DND-41 (cell line): ENCODE measurements around the gene LRRN4CL.

Experiments
- EZH2 ChIP-seq: IDR thresholded peaks from 3 replicates; pipeline ENCODE4 v1.6.1; 2012; ENCODE audit warnings: borderline replicate concordance, low read depth, mild to moderate bottlenecking, moderate library complexity, low read length, inconsistent platforms; ENCODE audit not compliant: severe bottlenecking
- TF ChIP-seq, protein P1 (sequence below): IDR thresholded peaks from 2 replicates; pipeline ENCODE4 v1.5.1; 2012; ENCODE audit warnings: borderline replicate concordance, low read length, moderate library complexity, mild to moderate bottlenecking; ENCODE audit not compliant: poor library complexity, severe bottlenecking; ENCODE audit errors: extremely low read depth

DNA sequence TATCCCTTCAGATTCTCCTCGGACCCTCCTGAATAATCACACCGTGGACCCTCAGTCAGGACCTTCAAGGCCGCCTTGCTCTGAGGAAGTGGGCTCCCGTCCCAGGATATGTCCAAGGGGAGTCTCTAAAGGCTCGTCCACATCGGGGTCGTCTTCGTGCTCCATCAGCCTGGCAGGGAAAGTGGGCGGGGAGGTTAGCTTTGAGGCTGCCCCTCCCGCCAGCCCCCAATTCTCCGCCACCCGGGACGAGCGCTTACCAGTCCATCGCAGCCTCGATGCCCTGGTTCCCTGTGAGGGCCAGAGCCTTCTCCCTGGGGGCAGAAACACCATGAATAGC lies 10.9 kb downstream of the LRRN4CL start:
- TF ChIP-seq EZH2: no peak
- TF ChIP-seq, protein P1, sequence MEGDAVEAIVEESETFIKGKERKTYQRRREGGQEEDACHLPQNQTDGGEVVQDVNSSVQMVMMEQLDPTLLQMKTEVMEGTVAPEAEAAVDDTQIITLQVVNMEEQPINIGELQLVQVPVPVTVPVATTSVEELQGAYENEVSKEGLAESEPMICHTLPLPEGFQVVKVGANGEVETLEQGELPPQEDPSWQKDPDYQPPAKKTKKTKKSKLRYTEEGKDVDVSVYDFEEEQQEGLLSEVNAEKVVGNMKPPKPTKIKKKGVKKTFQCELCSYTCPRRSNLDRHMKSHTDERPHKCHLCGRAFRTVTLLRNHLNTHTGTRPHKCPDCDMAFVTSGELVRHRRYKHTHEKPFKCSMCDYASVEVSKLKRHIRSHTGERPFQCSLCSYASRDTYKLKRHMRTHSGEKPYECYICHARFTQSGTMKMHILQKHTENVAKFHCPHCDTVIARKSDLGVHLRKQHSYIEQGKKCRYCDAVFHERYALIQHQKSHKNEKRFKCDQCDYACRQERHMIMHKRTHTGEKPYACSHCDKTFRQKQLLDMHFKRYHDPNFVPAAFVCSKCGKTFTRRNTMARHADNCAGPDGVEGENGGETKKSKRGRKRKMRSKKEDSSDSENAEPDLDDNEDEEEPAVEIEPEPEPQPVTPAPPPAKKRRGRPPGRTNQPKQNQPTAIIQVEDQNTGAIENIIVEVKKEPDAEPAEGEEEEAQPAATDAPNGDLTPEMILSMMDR: no peak
